IPS-18a (cell line): ENCODE measurements around the gene PRPF6.

ENCODE experiments used
- H3K27ac ChIP-seq: one replicate; pipeline ENCODE4 v1.5.1; 2013; ENCODE audit warnings: low read length
- H3K27me3 ChIP-seq: one replicate; pipeline ENCODE4 v1.6.1; 2013; ENCODE audit warnings: mild to moderate bottlenecking, low read length; ENCODE audit not compliant: control insufficient read depth, insufficient read depth
- H3K36me3 ChIP-seq: one replicate; pipeline ENCODE4 v1.6.1; 2013; ENCODE audit warnings: low read depth, low read length; ENCODE audit not compliant: control insufficient read depth
- H3K4me1 ChIP-seq: one replicate; pipeline ENCODE4 v1.6.1; 2013; ENCODE audit warnings: low read depth, low read length; ENCODE audit not compliant: control insufficient read depth
- H3K4me3 ChIP-seq: one replicate; pipeline ENCODE4 v1.5.1; 2013; ENCODE audit warnings: low read length
- H3K9ac ChIP-seq: one replicate; pipeline ENCODE4 v1.6.1; 2013; ENCODE audit warnings: mild to moderate bottlenecking, low read length, moderate library complexity
- H3K9me3 ChIP-seq: one replicate; pipeline ENCODE4 v1.6.1; 2013; ENCODE audit warnings: low read depth, low read length; ENCODE audit not compliant: control insufficient read depth

The PRPF6 gene

GRCh38 chr20:63980806-63981728, at the start of gene PRPF6:
Gene PRPF6, plus strand, starts transcription at chr20:63981132. Its CDS starts 114 bp downstream, at chr20:63981246.
- Histone ChIP-seq H3K36me3 (peaks cover 22% of the 10 kb centered on the region), H3K27ac (no peak within 1 kb of the TSS), H3K9me3 (no peaks in the 10 kb centered on the region), H3K9ac (peak within 1 kb of the TSS; percentile 74), H3K4me1 (peaks cover 3% of the 10 kb centered on the region), H3K4me3 (peak within 1 kb of the TSS; percentile 90), H3K27me3 (peaks cover 14% of the 10 kb centered on the region)

- H3K27ac ChIP-seq = no peak overlapping the region
- no peaks in the 10 kb centered on the region for H3K4me1 ChIP-seq
- H3K9me3 ChIP-seq = no peaks in the 10 kb centered on the region
- H3K9ac ChIP-seq = no peak overlapping the region
- H3K27me3 ChIP-seq = no peaks in the 10 kb centered on the region
- no peak overlapping the region for H3K4me3 ChIP-seq
- peaks cover 39% of the 10 kb centered on the region for H3K36me3 ChIP-seq
These were observed 49.2 kb upstream of the PRPF6 start for GRCh38 chr20:63931735-63932134.

- Histone ChIP-seq H3K27ac (no peak overlapping the region), H3K9me3 (no peaks in the 10 kb centered on the region), H3K27me3 (no peaks in the 10 kb centered on the region), H3K4me1 (no peaks in the 10 kb centered on the region), H3K9ac (no peak overlapping the region), H3K36me3 (peaks cover 34% of the 10 kb centered on the region), H3K4me3 (no peak overlapping the region)
These were observed 48.2 kb upstream of the PRPF6 start for GRCh38 chr20:63932606-63933160.

GRCh38 chr20:63933646-63934045, 47.3 kb upstream of the PRPF6 start:
- H3K9me3 ChIP-seq = no peaks in the 10 kb centered on the region
- H3K4me3 ChIP-seq = no peak overlapping the region
- H3K9ac ChIP-seq = no peak overlapping the region
- H3K27ac ChIP-seq = no peak overlapping the region
- H3K36me3 ChIP-seq = peaks cover 28% of the 10 kb centered on the region
- no peaks in the 10 kb centered on the region for H3K27me3 ChIP-seq
- H3K4me1 ChIP-seq = no peaks in the 10 kb centered on the region

GRCh38 chr20:63934271-63935068, 46.5 kb upstream of the PRPF6 start:
- Histone ChIP-seq H3K27me3 (no peaks in the 10 kb centered on the region), H3K4me1 (no peaks in the 10 kb centered on the region), H3K27ac (no peak overlapping the region), H3K9me3 (no peaks in the 10 kb centered on the region), H3K4me3 (no peak overlapping the region), H3K36me3 (peaks cover 20% of the 10 kb centered on the region), H3K9ac (no peak overlapping the region)

GRCh38 chr20:63935447-63935846, 45.5 kb upstream of the PRPF6 start:
- no peaks in the 10 kb centered on the region for H3K4me1 ChIP-seq
- no peaks in the 10 kb centered on the region for H3K27me3 ChIP-seq
- H3K9me3 ChIP-seq = no peaks in the 10 kb centered on the region
- H3K9ac ChIP-seq = no peak overlapping the region
- no peak overlapping the region for H3K4me3 ChIP-seq
- no peak overlapping the region for H3K27ac ChIP-seq
- peaks cover 21% of the 10 kb centered on the region for H3K36me3 ChIP-seq

- Histone ChIP-seq H3K4me3 (no peak overlapping the region), H3K36me3 (peaks cover 9% of the 10 kb centered on the region), H3K9me3 (no peaks in the 10 kb centered on the region), H3K4me1 (no peaks in the 10 kb centered on the region), H3K27ac (no peak overlapping the region), H3K27me3 (no peaks in the 10 kb centered on the region), H3K9ac (no peak overlapping the region)
These were observed 43.3 kb upstream of the PRPF6 start for GRCh38 chr20:63937596-63937995.

- Histone ChIP-seq H3K27me3 (no peaks in the 10 kb centered on the region), H3K9ac (no peak overlapping the region), H3K9me3 (no peaks in the 10 kb centered on the region), H3K36me3 (peaks cover 21% of the 10 kb centered on the region), H3K4me3 (no peak overlapping the region), H3K27ac (no peak overlapping the region), H3K4me1 (no peaks in the 10 kb centered on the region)
These were observed 41.6 kb upstream of the PRPF6 start for GRCh38 chr20:63939061-63939935.

- peaks cover 27% of the 10 kb centered on the region for H3K36me3 ChIP-seq
- no peaks in the 10 kb centered on the region for H3K27me3 ChIP-seq
- no peak overlapping the region for H3K9ac ChIP-seq
- no peaks in the 10 kb centered on the region for H3K9me3 ChIP-seq
- H3K4me1 ChIP-seq = no peaks in the 10 kb centered on the region
- no peak overlapping the region for H3K4me3 ChIP-seq
- no peak overlapping the region for H3K27ac ChIP-seq
These were observed 40.9 kb upstream of the PRPF6 start for GRCh38 chr20:63940071-63940471.

GRCh38 chr20:63940472-63941266, 40.3 kb upstream of the PRPF6 start:
- H3K4me3 ChIP-seq = no peak overlapping the region
- no peaks in the 10 kb centered on the region for H3K4me1 ChIP-seq
- H3K36me3 ChIP-seq = peaks cover 29% of the 10 kb centered on the region
- H3K27me3 ChIP-seq = no peaks in the 10 kb centered on the region
- no peaks in the 10 kb centered on the region for H3K9me3 ChIP-seq
- H3K27ac ChIP-seq = no peak overlapping the region
- no peak overlapping the region for H3K9ac ChIP-seq
